PFSK-1 (cell line): ENCODE measurements around the gene WDR70.

ENCODE experiments used
- FOXP2 ChIP-seq: optimal IDR thresholded peaks from 2 replicates; pipeline ENCODE3; 2011; ENCODE audit warnings: borderline replicate concordance, control low read depth, inconsistent platforms; ENCODE audit not compliant: insufficient read depth; ENCODE audit errors: extremely low read length, extremely low read depth
- POLR2AphosphoS5 ChIP-seq: IDR thresholded peaks from 2 replicates; pipeline ENCODE4 v1.6.1; 2012; ENCODE audit warnings: low read depth, mild to moderate bottlenecking, control low read depth, low read length, moderate library complexity
- REST ChIP-seq, 2 experiments: IDR thresholded peaks; 2 replicates each; pipeline versions ENCODE4 v1.6.1 to v1.8.0; 2011 to 2012; ENCODE audit warnings: low read depth in 2 of 2, low read length in 2 of 2, control low read depth in 1 of 2, inconsistent platforms in 1 of 2, mild to moderate bottlenecking in 1 of 2, moderate library complexity in 1 of 2; ENCODE audit not compliant: insufficient read depth in 1 of 2
- SIN3A ChIP-seq: IDR thresholded peaks from 2 replicates; pipeline ENCODE4 v1.6.1; 2012; ENCODE audit warnings: mild to moderate bottlenecking, low read length, moderate library complexity, borderline replicate concordance; ENCODE audit not compliant: insufficient read depth
- TAF1 ChIP-seq: IDR thresholded peaks from 2 replicates; pipeline ENCODE4 v1.6.1; 2012; ENCODE audit warnings: low read length, control low read depth, borderline replicate concordance; ENCODE audit not compliant: insufficient read depth

The WDR70 gene

GRCh38 chr5:37685211-37685610 is 306.1 kb downstream of the WDR70 start:
- TF ChIP-seq POLR2AphosphoS5 (no peak), TAF1 (no peak)

- no peak for TF ChIP-seq TAF1
- no peak for TF ChIP-seq POLR2AphosphoS5
- TF ChIP-seq FOXP2: no peak
- TF ChIP-seq REST (IDR thresholded peaks at IDR 0.05; ENCODE audit: insufficient read depth in 1 of 2, low read depth in 2 of 2, low read length in 2 of 2): no peak
- TF ChIP-seq SIN3A: no peak
Measured at GRCh38 chr5:37685816-37686215, 306.7 kb downstream of the WDR70 start.

- no peak for TF ChIP-seq FOXP2
- no peak for TF ChIP-seq TAF1
- TF ChIP-seq SIN3A: no peak
- TF ChIP-seq REST (IDR thresholded peaks at IDR 0.05; ENCODE audit: insufficient read depth in 1 of 2, low read depth in 2 of 2, low read length in 2 of 2): no peak
- no peak for TF ChIP-seq POLR2AphosphoS5
Measured at GRCh38 chr5:37694867-37695266, 315.7 kb downstream of the WDR70 start.

GRCh38 chr5:37695647-37696046 is 316.5 kb downstream of the WDR70 start:
- TF ChIP-seq REST (IDR thresholded peaks at IDR 0.05; ENCODE audit: insufficient read depth in 1 of 2, low read depth in 2 of 2, low read length in 2 of 2) (no peak), FOXP2 (no peak), TAF1 (no peak), POLR2AphosphoS5 (no peak), SIN3A (no peak)

GRCh38 chr5:37696190-37697021 is 317.3 kb downstream of the WDR70 start:
- TF ChIP-seq POLR2AphosphoS5: no peak
- no peak for TF ChIP-seq FOXP2
- no peak for TF ChIP-seq REST (IDR thresholded peaks at IDR 0.05; ENCODE audit: insufficient read depth in 1 of 2, low read depth in 2 of 2, low read length in 2 of 2)
- TF ChIP-seq TAF1: no peak
- TF ChIP-seq SIN3A: no peak
